HUES6 (cell line): ENCODE results near the gene EXTL1.

Experiments used
- H3K27ac ChIP-seq: 2 replicates; pipeline ENCODE4 v1.7.0; 2013; ENCODE audit warnings: low read depth, mild to moderate bottlenecking, low read length, inconsistent platforms
- H3K27me3 ChIP-seq: 2 replicates; pipeline ENCODE4 v1.6.1; 2013; ENCODE audit warnings: low read length; ENCODE audit not compliant: control insufficient read depth, insufficient read depth
- H3K36me3 ChIP-seq: 2 replicates; pipeline ENCODE4 v1.6.1; 2013; ENCODE audit warnings: low read length; ENCODE audit not compliant: control insufficient read depth, insufficient read depth
- H3K4me1 ChIP-seq: 2 replicates; pipeline ENCODE4 v1.6.1; 2013; ENCODE audit warnings: low read length; ENCODE audit not compliant: control insufficient read depth, insufficient read depth
- H3K4me3 ChIP-seq: 2 replicates; pipeline ENCODE4 v1.5.1; 2013; ENCODE audit warnings: low read depth, low read length
- H3K9ac ChIP-seq: one replicate; pipeline ENCODE4 v1.6.1; 2013; ENCODE audit warnings: mild to moderate bottlenecking, low read length
- H3K9me3 ChIP-seq: 2 replicates; pipeline ENCODE4 v1.6.1; 2013; ENCODE audit warnings: low read depth, low read length; ENCODE audit not compliant: control insufficient read depth, insufficient read depth

EXTL1 gene

GRCh38 chr1:26077524-26077923, 55.9 kb downstream of the EXTL1 start:
- H3K27ac ChIP-seq: no peak overlapping the region
- no peaks in the 10 kb centered on the region for H3K27me3 ChIP-seq
- no peak overlapping the region for H3K4me3 ChIP-seq
- H3K9me3 ChIP-seq: no peaks in the 10 kb centered on the region
- H3K4me1 ChIP-seq: peaks cover 9% of the 10 kb centered on the region
- no peaks in the 10 kb centered on the region for H3K36me3 ChIP-seq
- no peak overlapping the region for H3K9ac ChIP-seq

GRCh38 chr1:26078286-26079177, 57.0 kb downstream of the EXTL1 start:
- H3K9me3 ChIP-seq: no peaks in the 10 kb centered on the region
- H3K36me3 ChIP-seq: no peaks in the 10 kb centered on the region
- H3K4me1 ChIP-seq: peaks cover 9% of the 10 kb centered on the region
- 0 out of 2 replicates have a peak, but pooled peaks cover 5% of the 10 kb centered on the region for H3K27me3 ChIP-seq
- H3K9ac ChIP-seq: no peak overlapping the region
- no peak overlapping the region for H3K27ac ChIP-seq
- no peak overlapping the region for H3K4me3 ChIP-seq

GRCh38 chr1:26079178-26079563, 57.6 kb downstream of the EXTL1 start:
- H3K4me1 ChIP-seq: peaks cover 9% of the 10 kb centered on the region
- no peaks in the 10 kb centered on the region for H3K9me3 ChIP-seq
- H3K9ac ChIP-seq: no peak overlapping the region
- no peak overlapping the region for H3K4me3 ChIP-seq
- no peak overlapping the region for H3K27ac ChIP-seq
- no peaks in the 10 kb centered on the region for H3K36me3 ChIP-seq
- 0 out of 2 replicates have a peak, but pooled peaks cover 7% of the 10 kb centered on the region for H3K27me3 ChIP-seq

GRCh38 chr1:26079960-26080814, 58.6 kb downstream of the EXTL1 start:
- H3K9me3 ChIP-seq: no peaks in the 10 kb centered on the region
- H3K36me3 ChIP-seq: no peaks in the 10 kb centered on the region
- peaks cover 9% of the 10 kb centered on the region for H3K4me1 ChIP-seq
- H3K9ac ChIP-seq: no peak overlapping the region
- no peak overlapping the region for H3K27ac ChIP-seq
- peaks cover 8% of the 10 kb centered on the region; the same call in 1 of the 2 replicates for H3K27me3 ChIP-seq
- no peak overlapping the region for H3K4me3 ChIP-seq

- no peak overlapping the region for H3K9ac ChIP-seq
- no peak overlapping the region for H3K27ac ChIP-seq
- no peak overlapping the region for H3K4me3 ChIP-seq
- H3K27me3 ChIP-seq: peaks cover 10% of the 10 kb centered on the region; the same call in 1 of the 2 replicates
- H3K36me3 ChIP-seq: no peaks in the 10 kb centered on the region
- no peaks in the 10 kb centered on the region for H3K9me3 ChIP-seq
- H3K4me1 ChIP-seq: peaks cover 9% of the 10 kb centered on the region
These were observed 59.9 kb downstream of the EXTL1 start for GRCh38 chr1:26081267-26082019.

GRCh38 chr1:26082020-26082350, 60.4 kb downstream of the EXTL1 start:
- Histone ChIP-seq H3K36me3 (no peaks in the 10 kb centered on the region), H3K9me3 (no peaks in the 10 kb centered on the region), H3K4me3 (no peak overlapping the region), H3K4me1 (peaks cover 9% of the 10 kb centered on the region), H3K9ac (no peak overlapping the region), H3K27ac (no peak overlapping the region), H3K27me3 (peaks cover 10% of the 10 kb centered on the region; the same call in 1 of the 2 replicates)

- peaks cover 10% of the 10 kb centered on the region; the same call in 1 of the 2 replicates for H3K27me3 ChIP-seq
- peaks cover 9% of the 10 kb centered on the region for H3K4me1 ChIP-seq
- H3K36me3 ChIP-seq: no peaks in the 10 kb centered on the region
- no peak overlapping the region for H3K27ac ChIP-seq
- H3K4me3 ChIP-seq: no peak overlapping the region
- no peak overlapping the region for H3K9ac ChIP-seq
- no peaks in the 10 kb centered on the region for H3K9me3 ChIP-seq
These were observed 61.6 kb downstream of the EXTL1 start for GRCh38 chr1:26083208-26083607.

- no peak overlapping the region for H3K9ac ChIP-seq
- H3K4me3 ChIP-seq: no peak overlapping the region
- no peaks in the 10 kb centered on the region for H3K9me3 ChIP-seq
- H3K27me3 ChIP-seq: peaks cover 10% of the 10 kb centered on the region; the same call in 1 of the 2 replicates
- 0 out of 2 replicates have a peak, but pooled peaks cover under 1% of the 10 kb centered on the region for H3K4me1 ChIP-seq
- H3K27ac ChIP-seq: no peak overlapping the region
- H3K36me3 ChIP-seq: no peaks in the 10 kb centered on the region
These were observed 62.6 kb downstream of the EXTL1 start for GRCh38 chr1:26084091-26084561.

GRCh38 chr1:26084844-26085243, 63.3 kb downstream of the EXTL1 start:
- no peaks in the 10 kb centered on the region for H3K36me3 ChIP-seq
- H3K27me3 ChIP-seq: peaks cover 10% of the 10 kb centered on the region; the same call in 1 of the 2 replicates
- H3K27ac ChIP-seq: no peak overlapping the region
- H3K4me1 ChIP-seq: no peaks in the 10 kb centered on the region
- no peak overlapping the region for H3K4me3 ChIP-seq
- H3K9ac ChIP-seq: no peak overlapping the region
- H3K9me3 ChIP-seq: no peaks in the 10 kb centered on the region
